Suprapubic skin (tissue), 4 donors: ENCODE measurements around the gene ZNF555. TPM values are rescaled to one million over a fixed set of nuclear protein-coding genes. Genes with fewer than 3 reads are reported as not detected.

Experiments
- DNase-seq, 2 donors: peaks; one replicate each; pipeline ENCODE4 v3.0.0-alpha.2; 2019; ENCODE audit warnings: low spot score in 2 of 2
- H3K27ac ChIP-seq: fragments of 200-600 bp; sonication (generic); one replicate; pipeline ENCODE4 v1.5.1; 2019
- H3K27me3 ChIP-seq: fragments of 200-600 bp; sonication (generic); one replicate; pipeline ENCODE4 v1.5.1; 2019
- H3K36me3 ChIP-seq: fragments of 200-600 bp; sonication (generic); one replicate; pipeline ENCODE4 v1.5.1; 2019
- H3K4me1 ChIP-seq: fragments of 200-600 bp; sonication (generic); one replicate; pipeline ENCODE4 v1.5.1; 2019
- H3K4me3 ChIP-seq: fragments of 200-600 bp; sonication (generic); one replicate; pipeline ENCODE4 v1.5.1; 2019; ENCODE audit warnings: mild to moderate bottlenecking
- H3K9me3 ChIP-seq: fragments of 200-600 bp; sonication (generic); one replicate; pipeline ENCODE4 v1.5.1; 2019
- CTCF ChIP-seq, 2 donors: fragments of 200-600 bp in 1 of 2; fragments of 450-650 bp in 1 of 2; sonication (generic) in 1 of 2; IDR thresholded peaks; one replicate each; pipeline ENCODE4 v1.5.1; 2016 to 2019; ENCODE audit warnings: antibody characterized with exemption in 2 of 2, mild to moderate bottlenecking in 1 of 2, moderate library complexity in 1 of 2
- EP300 ChIP-seq: sonication (generic); formaldehyde crosslinking; IDR thresholded peaks from one replicate; pipeline ENCODE4 v1.6.1; 2017; ENCODE audit warnings: antibody characterized with exemption
- POLR2A ChIP-seq, 2 donors: fragments of 450-650 bp; IDR thresholded peaks; one replicate each; pipeline ENCODE4 v1.6.1; 2017; ENCODE audit warnings: antibody characterized with exemption in 2 of 2, mild to moderate bottlenecking in 2 of 2, moderate library complexity in 2 of 2
- POLR2AphosphoS5 ChIP-seq, 3 donors: sonication (generic); formaldehyde crosslinking; IDR thresholded peaks; one replicate each; pipeline ENCODE4 v1.6.1; 2017; ENCODE audit warnings: antibody characterized with exemption in 3 of 3
- WGBS: methylation state at CpG from one replicate; pipeline ENCODE4 v1.1.5; 2018; 5-methylcytosine and 5-hydroxymethylcytosine counted together
- total RNA-seq, 4 donors: library from RNA; depleted of rRNA; stranded (reverse); fragments of >200 nt; gene quantifications; one replicate each; pipeline ENCODE4 v1.1.0, GENCODE V29; 2016

Gene ZNF555
- total RNA-seq, 4 donors from 2014 or later, result 2.5 to 7.6 (median 4.5) TPM

- H3K4me1 ChIP-seq, result peaks cover 15% of the 10 kb centered on the region
- H3K36me3 ChIP-seq, result peaks cover 4% of the 10 kb centered on the region
- TF ChIP-seq POLR2A (IDR thresholded peaks at IDR 0.05), result no peak
- WGBS, result 3% methylated on average over 48 of the region's 62 CpGs
- peak overlapping the region; percentile 89 for H3K27ac ChIP-seq
- no peaks in the 10 kb centered on the region for H3K27me3 ChIP-seq
- no peak for DNase-seq
- no peaks in the 10 kb centered on the region for H3K9me3 ChIP-seq
- H3K4me3 ChIP-seq, result peak overlapping the region; percentile 84
Measured at GRCh38 chr19:2841855-2842574, 740 bp downstream of the ZNF555 start.

GRCh38 chr19:2845107-2845506 lies 3.8 kb downstream of the ZNF555 start:
- Histone ChIP-seq H3K9me3 (no peaks in the 10 kb centered on the region), H3K4me1 (peaks cover 15% of the 10 kb centered on the region), H3K4me3 (no peak overlapping the region), H3K36me3 (peaks cover 4% of the 10 kb centered on the region), H3K27ac (no peak overlapping the region), H3K27me3 (no peaks in the 10 kb centered on the region)
- DNase-seq, result no peak
- TF ChIP-seq POLR2A (IDR thresholded peaks at IDR 0.05), result no peak
- no peak for TF ChIP-seq POLR2AphosphoS5 (IDR thresholded peaks at IDR 0.05)
- TF ChIP-seq EP300, result no peak
- no peak for TF ChIP-seq CTCF (IDR thresholded peaks at IDR 0.05)
- WGBS, result 96% methylated on average over 2 of the region's 2 CpGs

GRCh38 chr19:2846180-2846894 lies 5.1 kb downstream of the ZNF555 start:
- peaks cover 8% of the 10 kb centered on the region for H3K4me1 ChIP-seq
- no peak for TF ChIP-seq CTCF (IDR thresholded peaks at IDR 0.05)

GRCh38 chr19:2847507-2847906 lies 6.2 kb downstream of the ZNF555 start:
- 96% methylated on average over 3 of the region's 3 CpGs for WGBS
- no peak for DNase-seq
- Histone ChIP-seq H3K4me1 (peaks cover under 1% of the 10 kb centered on the region), H3K4me3 (no peak overlapping the region), H3K27me3 (no peaks in the 10 kb centered on the region), H3K9me3 (peaks cover 5% of the 10 kb centered on the region), H3K27ac (no peak overlapping the region), H3K36me3 (peaks cover 25% of the 10 kb centered on the region)
- TF ChIP-seq POLR2AphosphoS5 (IDR thresholded peaks at IDR 0.05) (no peak), CTCF (IDR thresholded peaks at IDR 0.05) (no peak), POLR2A (IDR thresholded peaks at IDR 0.05) (no peak), EP300 (no peak)

More at GRCh38 chr19:2846180-2846894, 5.1 kb downstream of the ZNF555 start:
- Histone ChIP-seq H3K27me3 (no peaks in the 10 kb centered on the region), H3K27ac (no peak overlapping the region), H3K4me3 (no peak overlapping the region), H3K9me3 (no peaks in the 10 kb centered on the region), H3K36me3 (peaks cover 14% of the 10 kb centered on the region)
- WGBS, result 87% methylated on average over 13 of the region's 13 CpGs
- no peak for DNase-seq

GRCh38 chr19:2848616-2849015 lies 7.3 kb downstream of the ZNF555 start:
- no peak for DNase-seq
- Histone ChIP-seq H3K4me1 (no peaks in the 10 kb centered on the region), H3K27me3 (no peaks in the 10 kb centered on the region), H3K9me3 (peaks cover 16% of the 10 kb centered on the region), H3K4me3 (no peak overlapping the region), H3K36me3 (peaks cover 36% of the 10 kb centered on the region), H3K27ac (no peak overlapping the region)
- 72% methylated on average over 4 of the region's 4 CpGs for WGBS
- TF ChIP-seq POLR2AphosphoS5 (IDR thresholded peaks at IDR 0.05) (no peak), POLR2A (IDR thresholded peaks at IDR 0.05) (no peak), EP300 (no peak), CTCF (IDR thresholded peaks at IDR 0.05) (no peak)
